Measurements from ENCODE around the gene COL23A1.
"Not testable (repeated sequence)": the region's sequence is repeated elsewhere in the genome, so short reads cannot be mapped to it uniquely, and the experiment has no call there.

The COL23A1 gene

GRCh38 chr5:178331491-178331996 lies 258.6 kb downstream of the COL23A1 start:
- DNase-seq, result no peak

DNA sequence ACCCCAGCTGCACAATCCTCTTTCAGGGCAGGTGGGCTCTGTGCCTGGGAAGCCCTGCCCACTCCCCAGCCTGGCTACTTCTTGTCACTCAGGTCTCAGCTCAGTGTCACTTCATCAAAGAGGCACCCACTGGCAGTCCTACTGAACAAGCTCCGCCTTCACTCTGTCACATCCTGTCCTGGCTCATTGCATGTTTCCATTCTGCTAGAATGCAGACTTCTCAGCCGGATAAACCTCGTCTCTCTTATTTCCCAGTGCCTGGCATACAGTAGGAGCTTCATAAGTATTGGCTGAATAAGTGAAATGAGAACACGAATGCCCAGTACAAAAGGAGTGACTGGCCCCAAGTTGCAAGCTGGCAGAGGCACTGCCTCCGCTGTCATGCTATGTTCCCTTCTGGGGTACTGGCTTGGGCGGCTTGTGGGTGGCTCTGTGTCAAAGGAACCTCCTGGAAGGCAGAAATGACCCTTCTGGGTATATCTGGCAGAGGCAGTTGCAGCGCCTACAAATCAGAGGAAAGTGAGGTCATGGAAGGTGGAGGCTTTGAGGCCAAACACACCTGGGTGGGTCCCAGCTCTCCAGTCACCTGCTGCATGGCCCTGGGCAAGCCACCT lies 259.3 kb downstream of the COL23A1 start:
- no peak for DNase-seq

DNA sequence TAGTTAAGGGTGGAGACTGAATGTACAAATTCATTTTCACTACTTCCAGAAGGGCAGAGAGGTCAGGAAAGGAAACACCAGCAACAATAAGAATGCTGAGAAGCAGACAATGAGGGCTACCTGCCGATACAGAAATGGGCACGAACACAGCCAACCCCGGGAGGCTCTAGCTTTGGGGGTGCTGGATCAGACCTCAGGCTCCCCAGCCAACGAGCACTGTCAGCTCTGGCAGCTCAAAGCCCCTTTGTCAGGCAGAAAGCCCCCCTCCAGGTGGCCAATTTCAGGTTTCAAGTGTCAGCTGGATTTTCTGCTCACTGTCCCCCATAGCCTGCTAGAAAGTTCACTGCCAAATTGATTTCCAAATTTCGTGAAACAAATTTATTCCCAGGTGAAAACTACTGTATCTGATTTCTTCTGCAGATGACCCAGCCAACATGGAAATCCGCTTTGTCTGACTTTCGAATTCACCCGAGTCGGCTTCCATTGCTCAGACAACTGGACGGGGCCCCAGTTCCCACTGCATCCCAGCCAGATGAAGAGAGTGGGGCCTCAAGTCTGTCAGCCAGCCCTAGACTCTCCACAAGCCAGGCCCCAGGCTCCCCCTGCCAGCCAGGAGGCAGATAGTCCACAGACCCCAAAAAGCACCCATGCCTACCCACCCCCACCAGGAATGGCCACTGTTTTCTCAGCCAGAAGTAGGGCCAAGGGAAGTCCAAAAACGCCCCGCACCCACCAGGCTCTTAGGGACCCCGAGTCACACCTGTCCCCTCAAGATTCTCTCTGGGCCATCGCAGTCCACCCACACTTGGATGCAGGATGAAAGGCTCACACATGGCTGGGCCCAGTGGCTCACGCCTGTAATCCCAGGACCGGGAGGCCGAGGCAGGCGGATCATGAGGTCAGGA lies 261.1 kb downstream of the COL23A1 start:
- no peak for DNase-seq

DNA sequence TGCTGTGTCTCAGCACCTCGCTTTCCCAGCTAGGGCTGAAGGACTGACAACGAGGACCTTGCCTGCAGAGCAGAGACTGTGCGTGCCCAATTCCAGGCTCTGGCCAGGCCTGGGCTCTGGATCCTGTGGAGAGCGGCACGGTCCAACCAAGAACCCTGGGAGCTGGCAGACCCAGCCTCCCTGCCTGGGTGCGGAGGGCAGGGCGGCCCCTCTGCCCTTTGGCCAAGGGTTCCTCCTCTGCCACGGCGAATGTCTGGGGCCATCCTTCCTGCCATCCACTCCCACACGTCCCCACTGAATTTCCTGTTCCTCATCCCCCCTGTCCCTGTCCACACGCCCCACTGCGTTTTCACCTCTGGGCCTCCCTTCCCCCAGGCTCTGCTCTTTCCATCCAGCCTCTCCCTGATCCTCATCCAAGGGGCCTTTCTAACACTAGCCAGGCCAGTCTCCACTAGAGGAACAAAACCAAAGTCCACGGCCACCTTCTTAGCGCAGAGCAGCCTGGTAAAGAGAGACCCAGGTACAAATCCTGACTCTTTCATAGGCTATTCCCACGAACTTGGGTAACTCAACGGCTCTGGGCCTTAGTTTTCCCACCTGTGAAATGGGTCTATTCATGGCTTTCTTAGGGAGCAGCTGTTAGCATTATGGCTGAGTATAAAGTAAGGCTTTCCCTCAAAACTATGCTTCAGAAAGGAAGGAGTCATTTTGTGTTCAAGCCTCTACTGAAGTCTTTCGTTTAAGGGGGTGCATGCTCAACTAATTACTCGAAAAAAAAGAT lies 262.1 kb downstream of the COL23A1 start:
- DNase-seq, result no peak

GRCh38 chr5:178327446-178327845 lies 262.7 kb downstream of the COL23A1 start:
- DNase-seq, result no peak

- DNase-seq, result no peak
These were observed 263.8 kb downstream of the COL23A1 start for GRCh38 chr5:178326374-178326715.

DNA sequence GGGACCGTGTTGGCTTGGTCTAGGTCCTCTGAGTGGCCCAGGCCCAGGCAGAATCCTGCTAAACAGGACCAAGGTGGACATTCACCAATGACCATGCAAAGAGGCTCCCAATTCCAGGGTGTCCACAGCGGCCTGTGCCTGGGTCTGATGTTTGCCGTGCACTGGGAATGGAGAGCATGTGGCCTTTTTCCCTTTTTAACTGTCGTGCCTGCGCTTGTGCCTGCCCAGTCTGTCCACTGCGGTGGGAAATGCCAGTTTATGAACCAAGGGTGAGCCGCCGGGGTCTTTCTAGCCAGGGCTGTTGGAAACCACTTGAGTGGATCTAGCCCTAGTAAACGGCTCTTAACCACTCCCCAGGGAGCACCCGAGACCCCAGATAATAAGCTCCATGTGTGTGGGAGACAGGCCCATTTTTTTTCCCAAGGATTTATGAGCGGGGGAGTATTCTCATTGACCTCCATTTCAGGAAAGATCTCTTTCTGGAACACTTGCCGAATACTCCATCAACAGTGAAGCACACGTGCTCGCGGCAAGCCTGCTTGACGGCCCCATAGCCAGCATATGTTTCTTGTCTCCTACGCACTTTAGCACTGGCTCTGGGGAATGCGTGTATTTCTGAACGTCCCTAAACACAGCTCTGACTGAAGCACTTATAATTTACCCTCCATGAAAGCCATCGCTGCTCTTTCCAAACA lies 264.4 kb downstream of the COL23A1 start:
- DNase-seq, result no peak

DNA sequence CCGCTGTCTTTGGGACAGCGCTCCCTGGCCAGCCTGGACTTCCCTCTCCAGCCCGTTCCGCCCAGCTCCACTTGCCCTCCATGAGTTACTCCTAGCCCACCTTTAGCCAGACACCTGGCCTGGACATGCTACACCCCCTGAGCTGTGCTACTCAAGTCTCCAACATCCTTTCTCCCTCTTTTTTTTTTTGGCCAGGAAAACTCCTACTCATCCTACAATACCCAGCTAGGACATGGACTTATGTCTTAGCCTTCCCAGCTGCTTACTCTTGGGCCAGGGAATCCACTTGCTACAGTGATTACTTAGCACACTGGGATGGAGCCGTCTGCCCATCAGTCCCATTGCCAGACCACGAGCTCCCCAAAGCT lies 264.9 kb downstream of the COL23A1 start:
- DNase-seq, result no peak

DNA sequence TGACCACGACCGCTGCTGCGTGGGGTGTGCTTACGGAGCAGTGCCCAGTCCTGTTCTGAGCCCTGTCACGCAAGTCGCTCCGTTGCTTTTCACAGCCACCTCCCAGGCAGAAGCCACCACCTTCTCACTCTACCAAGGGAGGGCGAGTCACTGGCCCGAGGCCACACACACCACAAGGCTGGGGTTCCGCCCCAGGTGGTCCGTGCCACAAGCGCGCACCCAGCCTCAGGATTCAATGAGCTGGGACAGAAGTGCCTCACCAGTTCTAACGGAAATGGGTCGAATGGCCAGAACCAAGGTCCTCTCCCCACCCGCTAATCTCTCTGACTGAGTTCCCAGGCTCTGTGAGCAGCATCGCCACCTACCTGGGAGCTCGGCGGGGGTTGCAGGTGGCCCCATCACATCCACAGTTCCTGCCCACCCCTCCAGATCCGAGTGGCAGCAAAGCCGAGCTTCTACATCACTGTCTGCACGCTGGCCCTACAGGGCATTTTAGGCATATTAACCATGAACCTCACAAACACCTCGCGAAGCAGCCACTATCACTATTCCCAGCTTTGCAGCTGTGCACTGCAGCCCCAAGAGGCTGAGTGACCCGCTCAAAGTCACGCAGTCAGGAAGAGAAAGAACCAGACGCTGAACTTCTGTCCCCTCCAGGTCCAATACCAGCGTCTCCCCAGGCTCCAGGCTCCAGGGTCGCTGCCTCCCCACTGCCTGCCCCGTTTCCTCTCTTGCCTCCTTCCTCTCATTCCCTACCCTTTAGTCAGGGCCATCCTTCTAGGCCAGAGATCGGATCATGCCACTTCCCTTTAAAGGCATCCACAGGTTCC lies 265.5 kb downstream of the COL23A1 start:
- DNase-seq, result no peak

- DNase-seq, result no peak
These were observed 266.2 kb downstream of the COL23A1 start for GRCh38 chr5:178323961-178324360.

- no peak for DNase-seq
These were observed 266.7 kb downstream of the COL23A1 start for GRCh38 chr5:178323541-178323865.

- no peak for DNase-seq
These were observed 267.3 kb downstream of the COL23A1 start for GRCh38 chr5:178322736-178323540.

DNA sequence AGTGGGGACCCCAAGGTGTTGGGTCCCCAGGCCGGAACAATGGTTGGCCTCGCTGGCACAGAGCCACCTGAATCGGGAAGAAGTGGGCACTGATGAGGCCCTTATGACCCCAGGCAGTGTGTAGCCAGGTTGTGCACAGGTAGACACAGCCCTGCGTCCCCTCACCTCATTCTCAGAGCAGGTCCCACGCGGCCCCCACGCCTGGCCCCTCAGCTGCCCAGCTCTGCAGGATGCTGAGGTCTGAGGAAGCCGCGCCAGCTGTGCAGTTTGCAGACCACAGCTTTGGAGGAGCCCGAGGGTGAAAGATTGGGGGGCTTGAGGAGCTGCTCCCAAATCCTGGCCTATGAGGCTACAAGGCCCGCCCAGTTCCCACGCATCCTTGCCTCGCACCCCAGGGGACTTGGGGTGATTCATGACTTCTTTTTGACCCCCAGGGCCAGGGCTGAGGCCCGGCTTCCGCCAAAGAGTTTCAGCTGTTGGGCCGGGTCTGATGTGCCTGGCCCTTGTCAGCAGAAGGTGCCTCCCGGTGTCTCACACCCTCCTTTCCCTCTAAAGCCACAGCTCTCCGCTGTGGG lies 269.8 kb downstream of the COL23A1 start:
- DNase-seq, result no peak

GRCh38 chr5:178319541-178320041 lies 270.6 kb downstream of the COL23A1 start:
- no peak for DNase-seq

DNA sequence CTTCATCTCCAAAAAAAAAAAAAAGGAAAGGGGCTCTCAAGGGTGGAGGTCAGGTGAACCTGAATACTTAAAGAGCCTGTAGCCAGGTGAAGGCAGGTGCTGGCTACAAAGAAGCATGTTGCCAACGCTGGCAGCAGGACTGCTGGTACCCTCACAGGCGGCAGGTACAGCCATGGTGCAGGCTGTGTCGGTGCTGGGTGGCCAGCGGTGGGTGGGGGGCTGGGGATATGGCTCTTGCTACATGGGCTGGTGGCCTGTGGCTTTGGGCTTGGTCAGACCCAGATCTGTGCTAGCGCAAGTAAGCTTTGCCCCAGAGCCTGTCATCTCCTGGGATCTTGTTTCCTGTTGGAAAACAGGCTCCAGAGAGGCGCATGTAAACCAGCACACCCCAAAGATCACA lies 271.3 kb downstream of the COL23A1 start:
- DNase-seq, result no peak

DNA sequence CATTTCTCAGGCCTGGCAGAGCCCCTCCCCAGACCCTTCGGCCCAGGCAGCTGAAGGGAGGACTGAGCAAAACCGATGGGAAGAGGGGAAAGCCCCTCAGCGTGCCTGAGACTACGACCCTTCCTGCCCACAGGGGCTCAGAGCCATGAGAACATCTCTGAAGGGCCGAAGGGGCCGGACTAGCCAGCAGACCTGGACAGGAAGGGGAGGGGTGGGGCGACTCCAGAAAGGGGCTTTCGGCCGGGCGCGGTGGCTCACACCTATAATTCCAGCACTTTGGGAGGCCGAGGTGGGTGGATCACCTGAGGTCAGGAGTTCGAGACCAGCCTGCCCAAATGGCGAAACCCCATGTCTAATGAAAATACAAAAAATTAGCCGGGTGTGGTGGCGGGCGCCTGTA lies 271.8 kb downstream of the COL23A1 start:
- DNase-seq, result no peak

DNA sequence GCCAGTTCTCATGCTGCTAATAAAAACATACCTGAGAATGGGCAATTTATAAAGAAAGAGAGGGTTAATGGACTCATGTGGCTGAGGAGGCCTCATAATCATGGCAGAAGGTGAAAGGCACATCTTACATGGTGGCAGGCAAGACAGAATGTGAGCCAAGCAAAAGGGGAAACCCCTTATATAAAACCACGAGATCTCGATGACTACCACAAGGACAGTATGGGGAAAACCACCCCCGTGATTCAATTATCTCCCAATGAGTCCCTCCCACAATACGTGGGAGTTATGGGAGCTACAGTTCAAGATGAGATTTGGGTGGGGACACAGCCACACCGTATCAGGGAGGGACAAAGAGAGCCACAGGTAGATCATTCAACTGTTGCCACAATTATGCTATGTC lies 272.5 kb downstream of the COL23A1 start:
- not testable (repeated sequence) for DNase-seq

DNA sequence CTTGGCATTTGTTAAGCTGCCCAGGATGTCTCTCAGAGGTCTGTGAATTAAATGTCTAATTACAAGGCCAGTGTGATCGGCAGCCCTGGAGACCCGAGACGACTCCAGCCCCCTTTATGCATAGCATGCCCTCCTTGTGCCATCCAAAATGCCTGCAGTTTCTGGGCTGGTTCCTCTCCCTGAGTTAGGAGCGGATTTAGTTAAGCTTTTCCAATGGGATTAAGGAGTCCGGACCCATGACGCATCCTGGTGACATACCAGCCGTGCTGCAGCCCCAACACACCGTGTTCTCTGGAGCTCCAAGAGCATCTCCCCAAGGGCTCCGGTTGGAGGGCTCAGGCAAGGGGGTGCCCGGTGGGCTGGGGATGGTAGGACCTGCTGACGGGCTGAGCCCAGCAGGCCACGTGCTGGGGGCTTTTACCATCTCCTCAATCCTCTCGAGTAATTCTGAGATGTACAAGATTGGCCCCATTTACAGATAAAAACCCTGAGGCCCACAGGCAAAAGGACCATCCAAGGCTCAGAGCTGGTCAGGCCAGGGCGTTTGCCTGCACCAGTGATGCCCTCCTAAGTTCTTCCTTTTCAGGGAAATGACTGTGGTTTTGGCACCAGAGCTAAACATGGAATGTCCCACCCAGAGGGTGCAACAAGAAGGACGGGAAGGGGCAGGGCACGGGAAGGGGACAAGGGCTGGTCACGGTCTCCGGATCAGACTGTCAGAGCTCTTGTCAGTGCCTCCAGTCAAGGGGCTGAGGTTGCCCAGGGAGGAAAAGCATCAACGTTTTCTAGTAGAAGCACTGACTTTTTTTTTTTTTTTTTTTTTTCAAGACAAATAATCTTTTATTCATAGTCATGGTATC lies 275.0 kb downstream of the COL23A1 start:
- no peak for DNase-seq

- DNase-seq, result no peak
These were observed 276.0 kb downstream of the COL23A1 start for GRCh38 chr5:178314061-178314660.
